HG02870 (cell line): ENCODE results near the gene IGFLR1.
A peak's percentile ranks its signal among the peaks of the same experiment; 100 is the strongest.
"Not testable (repeated sequence)": the region's sequence is repeated elsewhere in the genome, so short reads cannot be mapped to it uniquely, and the experiment has no call there.

ENCODE experiments used
- ATAC-seq: cut with Tn5 transposase; IDR thresholded peaks from one replicate; pipeline ENCODE4 v1.9.1; 2021; ENCODE audit warnings: mild to moderate bottlenecking, moderate library complexity; ENCODE audit not compliant: unreplicated experiment

IGFLR1 gene

GRCh38 chr19:35724132-35724531 lies 18.1 kb downstream of the IGFLR1 start:
- ATAC-seq = not testable (repeated sequence)

GRCh38 chr19:35723671-35724070 lies 18.6 kb downstream of the IGFLR1 start:
- no peak for ATAC-seq

GRCh38 chr19:35722897-35723296 lies 19.4 kb downstream of the IGFLR1 start:
- ATAC-seq = no peak

- ATAC-seq = no peak
Measured at GRCh38 chr19:35722461-35722860, 19.8 kb downstream of the IGFLR1 start.

GRCh38 chr19:35721374-35721773 lies 20.9 kb downstream of the IGFLR1 start:
- no peak for ATAC-seq

GRCh38 chr19:35720648-35721047 lies 21.6 kb downstream of the IGFLR1 start:
- ATAC-seq = no peak

GRCh38 chr19:35720163-35720524 lies 22.1 kb downstream of the IGFLR1 start:
- no peak for ATAC-seq

- ATAC-seq = no peak
Measured at GRCh38 chr19:35719402-35720162, 22.7 kb downstream of the IGFLR1 start.

- ATAC-seq = no peak
Measured at GRCh38 chr19:35718345-35719041, 23.8 kb downstream of the IGFLR1 start.

- no peak for ATAC-seq
Measured at GRCh38 chr19:35717665-35718344, 24.4 kb downstream of the IGFLR1 start, which contains the start of gene KMT2B. TSS of gene KMT2B (plus strand) at chr19:35718003. CDS start at chr19:35718019, 16 bp downstream.

GRCh38 chr19:35716801-35717664 lies 25.2 kb downstream of the IGFLR1 start:
- peak; percentile 53 for ATAC-seq

- no peak for ATAC-seq
Measured at GRCh38 chr19:35715981-35716800, 26.1 kb downstream of the IGFLR1 start.

- ATAC-seq = no peak
Measured at GRCh38 chr19:35715355-35715809, 26.9 kb downstream of the IGFLR1 start.

- ATAC-seq = no peak
Measured at GRCh38 chr19:35714601-35715354, 27.5 kb downstream of the IGFLR1 start.

- no peak for ATAC-seq
Measured at GRCh38 chr19:35713904-35714495, 28.3 kb downstream of the IGFLR1 start.

GRCh38 chr19:35713506-35713850 lies 28.8 kb downstream of the IGFLR1 start:
- ATAC-seq = no peak

- ATAC-seq = no peak
Measured at GRCh38 chr19:35712567-35713505, 29.4 kb downstream of the IGFLR1 start.
